ENCODE data around the gene MEIS3.
A peak's percentile ranks its signal among the peaks of the same experiment; 100 is the strongest.

MEIS3 gene

GRCh38 chr19:47427241-47428176 lies 8.2 kb upstream of the MEIS3 start (continued):
- TF ChIP-seq ZNF629 (tag by site-specific recombination; IDR thresholded peaks at IDR 0.05) (peak; percentile 13; the same call in 1 of the 2 replicates), YY2 (tag by site-specific recombination; IDR thresholded peaks at IDR 0.05) (no peak; the same call in 1 of the 2 replicates), ZNF138 (tag by site-specific recombination; IDR thresholded peaks at IDR 0.05; ENCODE audit: borderline replicate concordance) (no peak), ZNF266 (tag by site-specific recombination; IDR thresholded peaks at IDR 0.05; ENCODE audit: low read depth) (no peak), ZNF132 (tag by site-specific recombination; IDR thresholded peaks at IDR 0.05; ENCODE audit: borderline replicate concordance) (no peak), KLF16 (tag by site-specific recombination; IDR thresholded peaks at IDR 0.05) (0 out of 2 replicates have a peak, but pooled peaks have one; percentile 22), ZNF391 (tag by site-specific recombination; IDR thresholded peaks at IDR 0.05; ENCODE audit: borderline replicate concordance, low read depth) (peak; percentile 57; the same call in 1 of the 2 replicates), ZSCAN5A (tag by site-specific recombination; IDR thresholded peaks at IDR 0.05) (no peak), PRDM4 (tag by site-specific recombination; IDR thresholded peaks at IDR 0.05) (peak; percentile 34; the same call in 1 of the 2 replicates), MEIS1 (CRISPR knock-in tag; IDR thresholded peaks at IDR 0.05; ENCODE audit: borderline replicate concordance) (no peak), GLIS2 (tag by site-specific recombination; IDR thresholded peaks at IDR 0.05) (0 out of 2 replicates have a peak, but pooled peaks have one; percentile 13), ZNF510 (tag by site-specific recombination; IDR thresholded peaks at IDR 0.05; ENCODE audit: insufficient replicate concordance) (no peak), EGR2 (tag by site-specific recombination; IDR thresholded peaks at IDR 0.05; ENCODE audit: low read depth) (peak; percentile 39; the same call in 1 of the 2 replicates), ZFHX2 (tag by site-specific recombination; conservative IDR thresholded peaks at IDR 0.05) (peak; percentile 78), TRIM28 (IDR thresholded peaks at IDR 0.05; ENCODE audit: borderline replicate concordance, low read length) (no peak), ZSCAN23 (tag by site-specific recombination; IDR thresholded peaks at IDR 0.05) (no peak), HOXA7 (CRISPR knock-in tag; IDR thresholded peaks at IDR 0.05; ENCODE audit: borderline replicate concordance) (no peak), ZNF76 (tag by site-specific recombination; IDR thresholded peaks at IDR 0.05; ENCODE audit: borderline replicate concordance, low read depth) (peak; percentile 57), ZNF529 (tag by site-specific recombination; IDR thresholded peaks at IDR 0.05; ENCODE audit: insufficient replicate concordance) (no peak), ZNF645 (tag by site-specific recombination; IDR thresholded peaks at IDR 0.05) (no peak), ZNF248 (tag by site-specific recombination; IDR thresholded peaks at IDR 0.05) (no peak), ZNF530 (tag by site-specific recombination; IDR thresholded peaks at IDR 0.05; ENCODE audit: low read depth) (no peak), ZNF791 (tag by site-specific recombination; IDR thresholded peaks at IDR 0.05) (no peak), ZNF501 (tag by site-specific recombination; IDR thresholded peaks at IDR 0.05) (no peak), ZNF561 (tag by site-specific recombination; IDR thresholded peaks at IDR 0.05; ENCODE audit: borderline replicate concordance) (peak; percentile 22; the same call in 1 of the 2 replicates), ZNF623 (tag by site-specific recombination; IDR thresholded peaks at IDR 0.05) (0 out of 2 replicates have a peak, but pooled peaks have one; percentile 2), ZNF18 (tag by site-specific recombination; IDR thresholded peaks at IDR 0.05) (no peak), SP3 (tag by site-specific recombination; IDR thresholded peaks at IDR 0.05) (peak; percentile 25), ZNF398 (tag by site-specific recombination; IDR thresholded peaks at IDR 0.05) (peak; percentile 75), HOXC10 (CRISPR knock-in tag; IDR thresholded peaks at IDR 0.05) (no peak), ZNF239 (tag by site-specific recombination; IDR thresholded peaks at IDR 0.05) (0 out of 2 replicates have a peak, but pooled peaks have one; percentile 11)

Measured in HEK293 (cell line).